K562 (cell line): ENCODE measurements around the gene HSPA6. TPM values are rescaled to one million over a fixed set of nuclear protein-coding genes. Genes with fewer than 3 reads are reported as not detected.

Experiments used
- ATAC-seq: fragments of 200-7000 bp; cut with Tn5 transposase; 3 replicates; pipeline ENCODE4 v1.9.1; 2020; ENCODE audit warnings: moderate library complexity
- BruUV-seq: library from RNA; stranded (reverse); fragments of 400-500 nt; replicated peaks from 2 replicates; lab custom pipeline; 2021; lab: Mats Ljungman, UMichigan
- CTCF ChIA-PET: fragments of 300-600 bp; formaldehyde crosslinking; extraction: SDS; loops from one replicate; lab custom pipeline; 2021; ENCODE audit warnings: low intra/inter-chr PET ratio; lab: Yijun Ruan, JAX
- POLR2A ChIA-PET: fragments of 300-600, 350-650 bp; sonication (Branson Sonifier 250); formaldehyde crosslinking; extraction: SDS; loops from one replicate; lab custom pipeline; 2021; ENCODE audit warnings: antibody characterized with exemption, inconsistent platforms; lab: Yijun Ruan, JAX
- DNase-seq, 4 experiments: peaks; one replicate each; pipeline versions ENCODE4 v3.0.0 to v3.0.0-alpha.2; 2011 to 2018; ENCODE audit warnings: low spot score in 3 of 4, mixed read lengths in 3 of 4; ENCODE audit errors: extremely low read depth in 1 of 4
- FAIRE-seq: peaks from 2 replicates; lab custom pipeline; 2011; peaks lifted over from hg19 to GRCh38; lab: Jason Lieb, UNC
- H2AFZ ChIP-seq: 2 replicates; pipeline ENCODE4 v1.6.0; 2011; ENCODE audit warnings: low read depth, low read length, control low read depth, inconsistent platforms
- H3K27ac ChIP-seq: fragments of 200-600 bp; 3 replicates; pipeline ENCODE4 v1.8.0; 2011; ENCODE audit warnings: low read depth, mild to moderate bottlenecking, control low read depth, inconsistent platforms, low read length, moderate library complexity, mixed read lengths; ENCODE audit errors: extremely low read depth
- H3K27me3 ChIP-seq, 2 experiments: fragments of 300-600 bp in 1 of 2; 2 replicates in 1 of 2; 3 replicates in 1 of 2; pipeline versions ENCODE4 v1.6.0 to v1.8.0; 2011; ENCODE audit warnings: inconsistent platforms in 2 of 2, low read length in 2 of 2, mild to moderate bottlenecking in 1 of 2, mixed read lengths in 1 of 2, moderate library complexity in 1 of 2; ENCODE audit not compliant: control insufficient read depth in 2 of 2, insufficient read depth in 2 of 2
- H3K36me3 ChIP-seq: fragments of 300-600 bp; 3 replicates; pipeline ENCODE4 v1.8.0; 2011; ENCODE audit warnings: mild to moderate bottlenecking, low read length, inconsistent platforms; ENCODE audit not compliant: control insufficient read depth, insufficient read depth
- H3K4me1 ChIP-seq, 2 experiments: fragments of 200-600 bp in 1 of 2; replicated peaks in 1 of 2; 2 replicates in 1 of 2; 3 replicates in 1 of 2; pipeline versions ENCODE4 v1.5.1 to v1.8.0; 2011; ENCODE audit warnings: inconsistent platforms in 2 of 2, low read length in 2 of 2, mild to moderate bottlenecking in 1 of 2, mixed read lengths in 1 of 2, moderate library complexity in 1 of 2; ENCODE audit not compliant: control insufficient read depth in 2 of 2, insufficient read depth in 2 of 2
- H3K4me2 ChIP-seq: 2 replicates; pipeline ENCODE4 v1.6.1; 2011; ENCODE audit warnings: low read length, control low read depth, inconsistent platforms, mixed read lengths; ENCODE audit not compliant: insufficient read depth
- H3K4me3 ChIP-seq: fragments of 200-600 bp; sonication (generic), shearing (Covaris generic); 2 replicates; pipeline ENCODE4 v1.5.1; 2016; ENCODE audit warnings: control low read depth, inconsistent platforms
- H3K79me2 ChIP-seq: fragments of 200-600 bp; 3 replicates; pipeline ENCODE4 v1.8.0; 2011; ENCODE audit warnings: low read length, inconsistent platforms; ENCODE audit not compliant: control insufficient read depth, insufficient read depth
- H3K9ac ChIP-seq, 2 experiments: 2 replicates each; pipeline versions ENCODE4 v1.6.0 to v1.6.1; 2011; ENCODE audit warnings: low read depth in 2 of 2, low read length in 2 of 2, control low read depth in 1 of 2, inconsistent platforms in 1 of 2, mild to moderate bottlenecking in 1 of 2, mixed read lengths in 1 of 2; ENCODE audit not compliant: insufficient read depth in 1 of 2
- H3K9me1 ChIP-seq: one replicate; pipeline ENCODE4 v1.6.0; 2011; ENCODE audit warnings: inconsistent platforms, mild to moderate bottlenecking, low read length, moderate library complexity; ENCODE audit not compliant: control insufficient read depth, insufficient read depth
- H3K9me3 ChIP-seq: replicated peaks from 2 replicates; pipeline ENCODE4 v1.5.1; 2011; ENCODE audit warnings: low read depth, low read length, inconsistent platforms; ENCODE audit not compliant: control insufficient read depth, insufficient read depth
- H4K20me1 ChIP-seq: replicated peaks from 2 replicates; pipeline ENCODE4 v1.6.1; 2011; ENCODE audit warnings: low read length, inconsistent platforms, mixed read lengths; ENCODE audit not compliant: control insufficient read depth, insufficient read depth
- ARID1B ChIP-seq: fragments of 450-650 bp; IDR thresholded peaks from 2 replicates; pipeline ENCODE4 v1.6.1; 2016; ENCODE audit warnings: antibody characterized with exemption, mild to moderate bottlenecking, inconsistent platforms
- FOS ChIP-seq: IDR thresholded peaks from 3 replicates; pipeline ENCODE4 v1.6.1; 2011; ENCODE audit not compliant: insufficient read length; ENCODE audit errors: extremely low read depth
- HDAC1 ChIP-seq, 2 experiments: fragments of 450-650 bp; IDR thresholded peaks; 2 replicates each; pipeline ENCODE4 v1.6.1; 2016 to 2017; ENCODE audit warnings: inconsistent platforms in 1 of 2, mild to moderate bottlenecking in 1 of 2, moderate library complexity in 1 of 2
- KLF6 ChIP-seq: fragments of 250-450 bp; sonication (Bioruptor Pico); IDR thresholded peaks from 2 replicates; pipeline ENCODE4 v1.4.0; 2020; ENCODE audit warnings: mild to moderate bottlenecking, moderate library complexity, borderline replicate concordance
- MTA1 ChIP-seq: fragments of 450-650 bp; IDR thresholded peaks from 2 replicates; pipeline ENCODE4 v1.6.1; 2017; ENCODE audit warnings: borderline replicate concordance
- POLR2AphosphoS2 ChIP-seq: IDR thresholded peaks from 2 replicates; pipeline ENCODE4 v1.6.1; 2012; ENCODE audit warnings: low read length, improper control_type of control experiment
- SMAD4 ChIP-seq: fragments of 250-450 bp; sonication (Bioruptor Pico); conservative IDR thresholded peaks from 2 replicates; pipeline ENCODE4 v1.8.0; 2021; ENCODE audit warnings: inconsistent platforms, mild to moderate bottlenecking, moderate library complexity
- SPI1 ChIP-seq: IDR thresholded peaks from 2 replicates; pipeline ENCODE4 v1.6.1; 2011; ENCODE audit warnings: low read depth, low read length, control low read depth, borderline replicate concordance
- TEAD4 ChIP-seq, 2 experiments: sonication (generic) in 1 of 2; formaldehyde crosslinking in 1 of 2; IDR thresholded peaks; 2 replicates each; pipeline versions ENCODE4 v1.6.1 to v1.8.0; 2012 to 2022; ENCODE audit warnings: borderline replicate concordance in 1 of 2, inconsistent platforms in 1 of 2, low read length in 1 of 2, mild to moderate bottlenecking in 1 of 2, missing genetic modification reagents in 1 of 2
- WGBS: fragments of 100-300 bp; shearing (Covaris generic); methylation state at CpG from one replicate; pipeline ENCODE4 v1.1.6; 2016; ENCODE audit warnings: low coverage, mixed read lengths; ENCODE audit not compliant: insufficient coverage; ENCODE audit errors: missing lambda C conversion rate; 5-methylcytosine and 5-hydroxymethylcytosine counted together
- in situ Hi-C: fragments of 300-500 bp; cut with MboI; formaldehyde crosslinking; loops from 4 replicates; pipeline ENCODE4 v1.15.0; 2018; ENCODE audit warnings: inconsistent platforms, mixed read lengths
- intact Hi-C: fragments of 100-400 bp; cut with micrococcal nuclease; formaldehyde crosslinking; loops from 2 replicates; pipeline ENCODE4 v1.14.2; 2022
- polyA plus RNA-seq, 8 experiments: library from polyadenylated mRNA; depleted of rRNA in 4 of 8; stranded (reverse) in 5 of 8; unstranded in 3 of 8; fragments of >200 nt; fragmentation: Nextera tagmentation in 2 of 8; fragmentation: Illumina TruSeq in 1 of 8; extraction: Ambion mirVana in 2 of 8; extraction: Trizol in 1 of 8; gene quantifications; 2 replicates each; pipeline versions ENCODE4 v1.2.1 to v1.2.3, GENCODE V29; 2011 to 2014; ENCODE audit warnings: inconsistent platforms in 1 of 8, missing spikeins in 1 of 8
- total RNA-seq, 7 experiments: library from RNA; depleted of rRNA in 6 of 7; stranded (reverse); fragments of >200 nt in 6 of 7; fragmentation: Illumina TruSeq in 2 of 7; extraction: Trizol in 2 of 7; gene quantifications; 2 replicates each; pipeline versions ENCODE4 v1.2.1 to v1.2.3, GENCODE V29; 2011 to 2021; ENCODE audit warnings: low replicate concordance in 1 of 7
- TF ChIP-seq, protein P1 (sequence below): fragments of 450-650 bp; IDR thresholded peaks from 2 replicates; pipeline ENCODE4 v1.6.1; 2016; ENCODE audit warnings: borderline replicate concordance
- TF ChIP-seq, protein P2 (sequence below): sonication (generic); formaldehyde crosslinking; IDR thresholded peaks from 2 replicates; pipeline ENCODE4 v1.4.0; 2020; ENCODE audit warnings: mild to moderate bottlenecking, missing genetic modification reagents

HSPA6 gene
- total and polyA plus RNA-seq, 9 of the 15 experiments (the other 6 are each of a cell fraction or from before 2014, with no cell fraction given): 0.15 to 10.0 (median 2.4) TPM

DNA sequence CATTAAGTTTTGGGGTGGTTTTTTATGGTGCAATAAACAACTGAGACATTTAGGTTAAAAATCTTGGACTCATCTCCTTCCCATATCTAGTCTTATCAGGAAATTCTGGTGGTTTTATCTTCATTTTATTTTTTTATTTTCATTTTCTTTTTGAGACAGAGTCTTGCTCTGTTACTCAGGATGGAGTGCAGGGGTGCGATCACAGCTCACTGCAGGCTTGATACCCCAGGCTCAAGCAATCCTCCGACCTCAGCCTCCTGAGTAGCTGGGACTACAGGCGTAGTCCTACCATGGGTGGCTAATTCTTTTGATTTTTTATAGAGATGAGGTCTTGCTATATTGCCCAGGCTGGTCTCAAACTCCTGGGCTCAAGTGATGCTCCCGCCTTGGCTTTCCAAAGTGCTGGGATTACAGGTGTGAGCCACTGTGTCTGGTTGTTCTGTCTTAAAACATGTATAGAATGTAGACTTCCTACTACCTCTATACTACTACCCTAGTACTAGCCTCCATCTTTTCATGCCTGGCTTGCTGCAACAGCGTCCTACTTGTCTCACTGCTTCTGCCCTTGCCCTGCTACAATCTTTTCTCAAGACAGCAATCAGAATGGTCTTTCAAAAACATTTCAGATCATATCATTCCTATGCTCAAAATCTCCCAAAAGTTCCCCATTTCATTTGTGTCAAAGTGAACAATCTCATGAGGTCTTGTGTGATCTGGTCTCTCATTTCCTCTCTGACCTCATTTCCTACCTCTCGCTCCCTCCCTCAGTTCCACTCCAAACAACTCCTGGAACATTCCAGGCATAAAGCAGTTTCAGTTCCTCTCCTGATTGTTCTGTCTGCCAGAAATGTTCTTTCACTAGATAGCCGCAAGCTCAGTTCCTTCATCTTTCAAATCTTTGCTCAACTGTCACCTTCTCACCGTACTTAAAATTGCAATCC, 25.0 kb upstream of the HSPA6 start:
- no peaks in the 10 kb centered on the region for H4K20me1 ChIP-seq
- no peak overlapping the region; a peak in 1 of 4 replicates for H3K9ac ChIP-seq
- 54% methylated on average over 8 of the region's 8 CpGs for WGBS
- peak overlapping the region; percentile 54; the same call in 2 of the 3 replicates for H3K27ac ChIP-seq
- H3K79me2 ChIP-seq: peaks cover 6% of the 10 kb centered on the region; the same call in 2 of the 3 replicates
- no peaks in the 10 kb centered on the region for H3K9me3 ChIP-seq
- DNase-seq (no peak), ATAC-seq (no peak), FAIRE-seq (no peak)
- ChIA-PET POLR2A (interaction anchor here (1.5 kb wide), 1 partner anchor 12 kb away, joined by 3 read pairs; no protein-coding TSS in a partner anchor), CTCF (no interaction called here)
- in situ Hi-C loops: no loop called here
- H3K27me3 ChIP-seq: no peaks in the 10 kb centered on the region
- H3K36me3 ChIP-seq: no peaks in the 10 kb centered on the region
- H3K4me3 ChIP-seq: no peak overlapping the region
- BruUV-seq: no TSS peak
- intact Hi-C loops: no loop called here
- H2AFZ ChIP-seq: peak overlapping the region; percentile 85
- H3K4me2 ChIP-seq: no peak overlapping the region; the same call in none of the 2 replicates
- H3K9me1 ChIP-seq: no peaks in the 10 kb centered on the region
- peaks cover 9 to 52% of the 10 kb centered on the region in 2 experiments for H3K4me1 ChIP-seq
- TF ChIP-seq TEAD4 (IDR thresholded peaks at IDR 0.05; ENCODE audit: low read length): peak; percentile 54; the same call in 1 of the 2 replicates
- TF ChIP-seq TEAD4 (CRISPR knock-in tag; IDR thresholded peaks at IDR 0.05; ENCODE audit: borderline replicate concordance): no peak
- peak in 1 of 2 experiments; percentile 48; a peak in 2 of 4 replicates for TF ChIP-seq HDAC1 (IDR thresholded peaks at IDR 0.05)
- TF ChIP-seq, protein P1, sequence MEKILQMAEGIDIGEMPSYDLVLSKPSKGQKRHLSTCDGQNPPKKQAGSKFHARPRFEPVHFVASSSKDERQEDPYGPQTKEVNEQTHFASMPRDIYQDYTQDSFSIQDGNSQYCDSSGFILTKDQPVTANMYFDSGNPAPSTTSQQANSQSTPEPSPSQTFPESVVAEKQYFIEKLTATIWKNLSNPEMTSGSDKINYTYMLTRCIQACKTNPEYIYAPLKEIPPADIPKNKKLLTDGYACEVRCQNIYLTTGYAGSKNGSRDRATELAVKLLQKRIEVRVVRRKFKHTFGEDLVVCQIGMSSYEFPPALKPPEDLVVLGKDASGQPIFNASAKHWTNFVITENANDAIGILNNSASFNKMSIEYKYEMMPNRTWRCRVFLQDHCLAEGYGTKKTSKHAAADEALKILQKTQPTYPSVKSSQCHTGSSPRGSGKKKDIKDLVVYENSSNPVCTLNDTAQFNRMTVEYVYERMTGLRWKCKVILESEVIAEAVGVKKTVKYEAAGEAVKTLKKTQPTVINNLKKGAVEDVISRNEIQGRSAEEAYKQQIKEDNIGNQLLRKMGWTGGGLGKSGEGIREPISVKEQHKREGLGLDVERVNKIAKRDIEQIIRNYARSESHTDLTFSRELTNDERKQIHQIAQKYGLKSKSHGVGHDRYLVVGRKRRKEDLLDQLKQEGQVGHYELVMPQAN: no peak
- 0 out of 2 replicates have a peak, but pooled peaks have one; percentile 17 for TF ChIP-seq ARID1B
- no peak for TF ChIP-seq KLF6 (CRISPR knock-in tag)
- 0 out of 2 replicates have a peak, but pooled peaks have one; percentile 19 for TF ChIP-seq SMAD4 (CRISPR knock-in tag)
- TF ChIP-seq, protein P2, sequence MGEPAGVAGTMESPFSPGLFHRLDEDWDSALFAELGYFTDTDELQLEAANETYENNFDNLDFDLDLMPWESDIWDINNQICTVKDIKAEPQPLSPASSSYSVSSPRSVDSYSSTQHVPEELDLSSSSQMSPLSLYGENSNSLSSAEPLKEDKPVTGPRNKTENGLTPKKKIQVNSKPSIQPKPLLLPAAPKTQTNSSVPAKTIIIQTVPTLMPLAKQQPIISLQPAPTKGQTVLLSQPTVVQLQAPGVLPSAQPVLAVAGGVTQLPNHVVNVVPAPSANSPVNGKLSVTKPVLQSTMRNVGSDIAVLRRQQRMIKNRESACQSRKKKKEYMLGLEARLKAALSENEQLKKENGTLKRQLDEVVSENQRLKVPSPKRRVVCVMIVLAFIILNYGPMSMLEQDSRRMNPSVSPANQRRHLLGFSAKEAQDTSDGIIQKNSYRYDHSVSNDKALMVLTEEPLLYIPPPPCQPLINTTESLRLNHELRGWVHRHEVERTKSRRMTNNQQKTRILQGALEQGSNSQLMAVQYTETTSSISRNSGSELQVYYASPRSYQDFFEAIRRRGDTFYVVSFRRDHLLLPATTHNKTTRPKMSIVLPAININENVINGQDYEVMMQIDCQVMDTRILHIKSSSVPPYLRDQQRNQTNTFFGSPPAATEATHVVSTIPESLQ: no peak
- peak; percentile 60; the same call in 1 of the 2 replicates for TF ChIP-seq MTA1
- TF ChIP-seq POLR2AphosphoS2: no peak
- peak; percentile 61; the same call in 1 of the 2 replicates for TF ChIP-seq SPI1
- no peak for TF ChIP-seq FOS
